Measurements from ENCODE around the gene ABLIM3. TPM values are rescaled to one million over a fixed set of nuclear protein-coding genes. Genes with fewer than 3 reads are reported as not detected.

ABLIM3 gene
- total RNA-seq, 1 donor from 2014 or later = not detected

DNA sequence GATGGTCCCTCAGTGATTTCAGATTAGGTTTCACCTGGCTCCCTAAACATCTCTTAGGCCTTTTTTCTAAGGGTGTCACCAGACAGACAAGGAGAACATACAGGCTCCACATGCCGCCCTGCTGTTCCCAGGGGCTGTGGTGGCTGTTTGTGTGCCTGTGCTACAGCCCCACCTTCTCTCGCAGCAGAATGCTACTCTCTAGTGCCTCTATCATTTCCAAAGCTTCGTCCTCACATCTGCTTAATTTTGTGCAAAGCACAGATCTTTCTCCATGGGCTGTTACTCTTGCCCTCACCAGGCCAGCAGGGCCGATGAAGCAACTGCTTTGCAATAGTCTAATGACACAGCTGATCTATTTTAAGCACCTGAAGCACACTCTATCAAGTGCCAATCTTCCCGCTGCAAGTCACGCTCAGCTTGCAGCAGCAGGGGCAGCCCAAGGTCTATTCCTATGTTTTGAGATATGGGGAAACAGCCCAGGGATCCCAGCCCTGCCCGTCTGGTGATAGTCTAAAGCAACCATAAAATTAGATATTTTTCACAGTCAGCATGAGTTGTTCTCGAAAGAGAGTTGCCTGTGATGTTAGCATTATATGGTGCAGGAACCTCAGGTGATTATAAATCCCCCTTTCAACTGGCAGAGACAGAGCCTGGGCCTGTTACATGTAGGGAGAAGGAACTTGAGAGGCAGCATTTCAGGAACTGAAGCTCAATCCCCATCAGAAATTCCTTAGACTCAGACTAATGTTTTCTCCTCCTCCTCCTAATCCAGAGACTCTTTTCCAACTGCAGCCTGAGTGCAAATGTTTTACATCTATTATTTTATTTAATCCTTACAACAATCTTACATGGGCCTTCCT lies 12.7 kb downstream of the ABLIM3 start:
- intact Hi-C loops (cut with micrococcal nuclease) = no loop called here
- no peak for DNase-seq (ENCODE audit: low spot score)
- no peak overlapping the region for H3K4me3 Mint-ChIP-seq
- H3K27me3 Mint-ChIP-seq (ENCODE audit: insufficient read depth) = peaks cover 12% of the 10 kb centered on the region
- H3K27ac Mint-ChIP-seq = no peak overlapping the region
- H3K36me3 Mint-ChIP-seq (ENCODE audit: low read depth) = no peaks in the 10 kb centered on the region
- H3K4me1 Mint-ChIP-seq (ENCODE audit: low read depth) = no peaks in the 10 kb centered on the region
- no peaks in the 10 kb centered on the region for H3K9me3 Mint-ChIP-seq

DNA sequence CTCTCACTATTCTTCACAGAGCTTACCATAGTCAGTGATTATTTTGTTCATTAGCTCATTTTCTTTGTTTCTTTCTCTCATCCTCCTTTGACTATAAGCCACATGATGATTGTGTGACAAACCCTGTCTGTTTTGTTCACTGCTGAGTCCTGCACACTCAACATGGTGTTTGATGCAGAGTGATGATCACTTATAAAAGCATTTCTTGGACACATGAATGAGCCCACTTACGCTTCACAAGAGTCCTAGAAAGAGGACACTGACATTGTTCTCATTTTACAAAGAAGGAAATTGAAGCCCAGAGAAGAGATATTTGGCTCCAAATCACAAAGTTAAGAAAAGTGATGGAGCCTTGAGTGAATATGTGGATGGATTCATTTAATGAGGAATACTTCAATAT lies 13.4 kb downstream of the ABLIM3 start:
- Mint-ChIP-seq H3K27me3 (ENCODE audit: insufficient read depth) (peaks cover 12% of the 10 kb centered on the region), H3K36me3 (ENCODE audit: low read depth) (no peaks in the 10 kb centered on the region), H3K4me3 (no peak overlapping the region), H3K4me1 (ENCODE audit: low read depth) (no peaks in the 10 kb centered on the region), H3K9me3 (no peaks in the 10 kb centered on the region), H3K27ac (no peak overlapping the region)
- intact Hi-C loops (cut with micrococcal nuclease) = no loop called here
- DNase-seq (ENCODE audit: low spot score) = no peak

DNA sequence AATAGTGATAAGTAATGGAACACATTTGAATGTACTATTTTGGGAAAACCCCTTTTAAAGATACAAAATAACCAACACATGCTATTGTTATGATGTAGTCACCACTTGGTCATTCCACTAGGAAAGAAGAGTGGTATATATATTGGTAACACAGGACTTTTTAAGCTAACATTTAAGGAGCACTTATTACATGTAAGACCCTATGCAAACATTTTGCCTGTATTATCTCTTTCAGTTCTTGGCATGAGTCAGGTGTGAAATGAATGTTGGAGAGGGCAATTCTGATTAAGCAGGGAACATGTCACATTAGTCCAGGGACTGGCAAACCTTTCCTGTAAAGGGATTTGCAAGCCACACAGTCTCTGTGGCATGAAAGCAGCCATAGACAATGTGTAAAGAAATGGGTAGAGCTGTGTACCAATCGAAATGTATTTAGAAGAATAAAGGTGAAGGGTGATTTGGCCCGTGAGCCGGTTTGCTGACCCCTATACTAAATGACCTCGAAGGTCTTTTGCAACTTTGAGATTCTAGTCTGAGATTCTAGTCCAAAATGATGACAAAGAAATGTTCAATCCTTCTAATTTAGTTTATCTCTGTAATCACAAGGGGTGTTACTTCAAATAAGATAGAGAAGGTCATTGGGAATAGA lies 15.3 kb downstream of the ABLIM3 start:
- intact Hi-C loops (cut with micrococcal nuclease) = no loop called here
- H3K27me3 Mint-ChIP-seq (ENCODE audit: insufficient read depth) = peaks cover 10% of the 10 kb centered on the region
- H3K4me3 Mint-ChIP-seq = no peak overlapping the region
- no peak for DNase-seq (ENCODE audit: low spot score)
- no peaks in the 10 kb centered on the region for H3K36me3 Mint-ChIP-seq (ENCODE audit: low read depth)
- no peak overlapping the region for H3K27ac Mint-ChIP-seq
- H3K9me3 Mint-ChIP-seq = no peaks in the 10 kb centered on the region
- H3K4me1 Mint-ChIP-seq (ENCODE audit: low read depth) = no peaks in the 10 kb centered on the region

DNA sequence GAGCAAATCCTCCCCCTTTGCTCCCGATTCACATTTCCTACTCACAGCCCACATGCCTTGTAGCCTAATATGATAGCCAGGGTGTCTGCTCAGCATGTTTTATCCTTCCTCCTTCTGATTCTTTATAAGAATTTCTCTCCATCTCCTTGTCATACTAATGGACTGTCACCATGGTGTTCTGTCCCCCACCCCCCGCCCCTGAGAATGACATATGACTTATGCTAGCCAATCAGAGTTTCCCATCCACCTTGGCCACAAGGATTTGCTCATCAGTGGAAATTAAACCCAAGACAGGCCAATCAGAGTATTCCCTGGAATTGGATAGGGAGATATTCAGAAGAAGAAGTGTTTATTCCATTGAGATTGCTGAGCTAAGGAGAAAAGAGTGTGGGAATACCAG lies 16.0 kb downstream of the ABLIM3 start:
- H3K27me3 Mint-ChIP-seq (ENCODE audit: insufficient read depth) = peaks cover 9% of the 10 kb centered on the region
- no peak overlapping the region for H3K27ac Mint-ChIP-seq
- intact Hi-C loops (cut with micrococcal nuclease) = no loop called here
- no peaks in the 10 kb centered on the region for H3K36me3 Mint-ChIP-seq (ENCODE audit: low read depth)
- no peaks in the 10 kb centered on the region for H3K4me1 Mint-ChIP-seq (ENCODE audit: low read depth)
- DNase-seq (ENCODE audit: low spot score) = no peak
- no peak overlapping the region for H3K4me3 Mint-ChIP-seq
- no peaks in the 10 kb centered on the region for H3K9me3 Mint-ChIP-seq

DNA sequence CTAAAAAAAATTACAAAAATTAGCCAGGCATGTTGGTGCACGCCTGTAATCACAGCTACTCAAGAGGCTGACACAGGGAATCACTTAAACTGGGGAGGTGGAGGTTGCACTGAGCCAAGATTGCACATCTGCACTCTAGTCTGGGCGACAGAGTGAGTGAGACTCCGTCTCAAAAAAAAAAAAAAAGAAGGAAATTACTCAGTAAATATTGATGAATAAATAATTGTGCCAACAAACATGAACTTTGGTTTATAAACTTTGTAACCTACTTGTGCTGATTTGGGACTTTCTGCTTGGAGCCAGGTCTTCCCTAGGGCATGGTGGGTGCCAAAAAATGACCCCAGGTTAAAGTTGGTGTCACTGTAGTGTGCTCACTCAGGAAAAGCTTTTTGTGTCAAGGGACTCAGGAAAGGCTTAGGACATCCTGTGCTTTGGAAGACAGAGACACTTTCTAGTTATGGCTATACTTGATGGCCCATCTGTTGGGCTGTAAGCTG lies 19.0 kb downstream of the ABLIM3 start:
- Mint-ChIP-seq H3K27me3 (ENCODE audit: insufficient read depth) (peaks cover 6% of the 10 kb centered on the region), H3K4me3 (no peak overlapping the region), H3K27ac (no peak overlapping the region), H3K36me3 (ENCODE audit: low read depth) (no peaks in the 10 kb centered on the region), H3K4me1 (ENCODE audit: low read depth) (no peaks in the 10 kb centered on the region), H3K9me3 (no peaks in the 10 kb centered on the region)
- intact Hi-C loops (cut with micrococcal nuclease) = no loop called here
- DNase-seq (ENCODE audit: low spot score) = no peak

DNA sequence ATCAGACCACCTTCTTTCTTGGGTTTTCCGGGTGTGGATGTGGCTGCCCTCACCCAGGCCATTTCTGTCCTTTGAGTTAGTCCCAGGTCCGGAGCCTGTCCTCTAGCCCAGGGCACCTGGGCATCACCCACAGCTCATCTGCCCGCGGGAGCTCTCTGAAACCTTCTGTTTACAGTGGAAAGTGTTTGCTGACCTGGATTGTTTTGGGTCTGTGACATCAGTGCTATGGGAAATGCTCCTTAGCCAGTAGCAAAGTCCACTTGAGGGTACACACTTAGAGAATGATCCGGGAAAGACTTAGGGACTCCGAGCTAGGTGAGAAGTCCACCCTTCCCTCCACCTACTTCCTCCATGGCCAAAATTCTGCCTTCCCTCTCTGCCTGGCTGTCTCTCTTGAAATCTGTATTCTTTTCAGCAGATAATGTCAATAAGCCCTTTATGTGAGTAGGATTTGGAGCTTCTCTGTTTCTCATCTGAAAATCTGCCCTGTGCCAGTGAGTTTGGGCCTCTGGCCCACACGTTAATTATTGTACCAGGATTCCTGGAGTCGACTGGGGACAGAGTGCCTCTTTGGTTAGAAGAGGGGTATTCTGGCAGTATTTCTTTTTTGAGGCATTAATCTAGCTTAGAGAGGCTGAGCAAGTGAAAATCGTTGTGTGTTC lies 19.9 kb downstream of the ABLIM3 start:
- peaks cover 4% of the 10 kb centered on the region for H3K27me3 Mint-ChIP-seq (ENCODE audit: insufficient read depth)
- no peak overlapping the region for H3K27ac Mint-ChIP-seq
- no peaks in the 10 kb centered on the region for H3K4me1 Mint-ChIP-seq (ENCODE audit: low read depth)
- intact Hi-C loops (cut with micrococcal nuclease) = no loop called here
- H3K9me3 Mint-ChIP-seq = no peaks in the 10 kb centered on the region
- H3K4me3 Mint-ChIP-seq = no peak overlapping the region
- no peaks in the 10 kb centered on the region for H3K36me3 Mint-ChIP-seq (ENCODE audit: low read depth)
- DNase-seq (ENCODE audit: low spot score) = no peak

DNA sequence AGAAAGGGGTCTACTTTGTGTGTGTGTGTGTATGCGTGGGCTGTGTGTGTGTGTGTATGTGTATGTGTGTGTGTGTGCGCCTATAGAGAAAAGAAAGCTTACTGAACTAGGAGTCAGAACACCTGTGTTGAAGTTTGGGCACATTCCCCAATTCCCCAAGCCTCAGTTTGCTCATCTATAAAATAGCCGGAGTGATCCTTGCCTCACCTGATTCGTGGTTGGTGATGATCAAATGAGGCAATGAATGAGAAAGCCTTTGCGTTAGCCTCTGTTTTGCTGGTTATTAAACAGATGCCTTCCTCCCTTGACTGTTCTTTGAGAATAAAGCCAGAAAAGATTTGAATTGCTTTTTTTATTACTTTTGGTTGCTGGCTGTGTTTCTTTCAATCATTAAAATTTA lies 20.6 kb downstream of the ABLIM3 start:
- no peak for DNase-seq (ENCODE audit: low spot score)
- Mint-ChIP-seq H3K9me3 (no peaks in the 10 kb centered on the region), H3K27me3 (ENCODE audit: insufficient read depth) (peaks cover 4% of the 10 kb centered on the region), H3K4me1 (ENCODE audit: low read depth) (no peaks in the 10 kb centered on the region), H3K4me3 (no peak overlapping the region), H3K27ac (no peak overlapping the region), H3K36me3 (ENCODE audit: low read depth) (no peaks in the 10 kb centered on the region)
- intact Hi-C loops (cut with micrococcal nuclease) = no loop called here

DNA sequence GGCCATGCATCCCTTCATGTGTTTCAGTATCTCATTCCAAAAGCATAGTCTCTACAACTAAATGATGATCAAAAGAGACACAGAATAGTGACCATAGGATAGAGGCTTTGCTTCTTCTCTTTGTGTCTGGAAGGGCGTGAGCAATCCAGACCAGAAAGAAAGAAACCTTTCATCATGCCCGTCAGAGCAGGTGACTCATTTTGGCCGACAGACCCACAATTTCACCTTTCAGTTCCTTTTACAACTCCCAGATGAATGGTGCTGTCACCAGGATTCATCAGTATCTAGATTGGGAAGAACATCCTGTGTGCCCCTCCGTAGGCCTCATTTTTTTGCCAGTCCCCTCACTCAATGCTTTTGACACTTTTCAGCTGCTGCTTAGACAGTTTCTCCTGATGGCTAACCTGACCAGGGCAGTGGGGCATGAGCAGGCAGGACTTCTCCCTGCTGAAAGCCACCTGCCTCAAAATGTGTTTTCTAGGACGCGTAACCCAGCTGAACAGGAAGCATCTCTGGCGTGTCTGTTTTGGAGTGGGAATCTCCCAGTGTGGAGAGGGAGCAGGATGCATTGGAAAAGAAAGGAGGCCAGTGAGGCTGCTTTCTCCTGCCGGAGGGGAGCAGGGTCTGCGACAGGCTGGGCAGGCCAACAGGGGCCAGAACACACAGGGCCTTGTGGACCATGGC lies 21.2 kb downstream of the ABLIM3 start:
- Mint-ChIP-seq H3K36me3 (ENCODE audit: low read depth) (no peaks in the 10 kb centered on the region), H3K27ac (no peak overlapping the region), H3K4me1 (ENCODE audit: low read depth) (no peaks in the 10 kb centered on the region)

DNA sequence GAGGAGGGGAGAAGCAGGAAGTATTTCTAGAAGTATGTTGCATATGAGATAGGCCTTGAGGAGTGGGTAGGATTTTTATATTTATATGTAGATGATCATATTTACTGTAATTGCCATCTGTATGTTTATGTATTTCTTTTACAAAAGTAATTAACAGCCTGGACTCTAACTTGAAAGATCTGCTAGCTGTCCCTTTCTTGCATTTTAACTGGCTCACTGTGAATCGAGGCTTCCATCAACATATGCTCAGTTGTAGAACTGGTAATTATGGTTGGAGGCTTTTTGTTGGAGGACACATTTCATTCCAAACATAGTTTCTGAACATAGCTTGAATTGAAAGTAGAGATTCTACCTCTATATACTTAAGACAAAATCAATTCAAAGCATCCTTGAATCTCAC lies 23.4 kb downstream of the ABLIM3 start:
- intact Hi-C loops (cut with micrococcal nuclease) = no loop called here
- no peak overlapping the region for H3K27ac Mint-ChIP-seq
- H3K36me3 Mint-ChIP-seq (ENCODE audit: low read depth) = no peaks in the 10 kb centered on the region
- H3K4me3 Mint-ChIP-seq = no peak overlapping the region
- H3K27me3 Mint-ChIP-seq (ENCODE audit: insufficient read depth) = peaks cover 5% of the 10 kb centered on the region
- H3K4me1 Mint-ChIP-seq (ENCODE audit: low read depth) = no peaks in the 10 kb centered on the region
- no peak for DNase-seq (ENCODE audit: low spot score)
- no peaks in the 10 kb centered on the region for H3K9me3 Mint-ChIP-seq

More for the DNA sequence above, 21.2 kb downstream of the ABLIM3 start:
- Mint-ChIP-seq H3K27me3 (ENCODE audit: insufficient read depth) (peaks cover 1% of the 10 kb centered on the region), H3K4me3 (no peak overlapping the region), H3K9me3 (no peaks in the 10 kb centered on the region)
- intact Hi-C loops (cut with micrococcal nuclease) = no loop called here
- no peak for DNase-seq (ENCODE audit: low spot score)

DNA sequence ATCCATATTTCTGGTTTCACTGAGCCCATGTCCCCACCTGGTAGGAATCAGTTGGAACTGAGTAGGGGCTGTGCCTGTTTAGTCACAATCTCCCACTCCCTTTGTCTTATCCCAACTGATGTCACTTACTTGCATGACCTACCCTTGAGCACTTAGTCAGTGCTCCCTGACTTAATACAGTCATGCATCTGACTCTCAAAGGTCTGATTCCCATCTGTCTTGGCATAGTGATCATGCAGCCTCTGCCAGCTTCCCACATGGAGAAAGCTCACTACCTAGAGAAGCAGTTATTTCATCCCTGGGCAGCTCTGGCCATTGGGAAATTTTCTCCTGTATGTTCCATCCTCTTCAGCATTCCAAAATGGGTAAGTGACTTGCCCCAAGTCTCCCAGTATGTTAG lies 24.8 kb downstream of the ABLIM3 start:
- Mint-ChIP-seq H3K4me3 (no peak overlapping the region), H3K27me3 (ENCODE audit: insufficient read depth) (peaks cover 7% of the 10 kb centered on the region), H3K4me1 (ENCODE audit: low read depth) (no peaks in the 10 kb centered on the region), H3K36me3 (ENCODE audit: low read depth) (no peaks in the 10 kb centered on the region), H3K9me3 (no peaks in the 10 kb centered on the region), H3K27ac (no peak overlapping the region)
- intact Hi-C loops (cut with micrococcal nuclease) = no loop called here
- DNase-seq (ENCODE audit: low spot score) = no peak

DNA sequence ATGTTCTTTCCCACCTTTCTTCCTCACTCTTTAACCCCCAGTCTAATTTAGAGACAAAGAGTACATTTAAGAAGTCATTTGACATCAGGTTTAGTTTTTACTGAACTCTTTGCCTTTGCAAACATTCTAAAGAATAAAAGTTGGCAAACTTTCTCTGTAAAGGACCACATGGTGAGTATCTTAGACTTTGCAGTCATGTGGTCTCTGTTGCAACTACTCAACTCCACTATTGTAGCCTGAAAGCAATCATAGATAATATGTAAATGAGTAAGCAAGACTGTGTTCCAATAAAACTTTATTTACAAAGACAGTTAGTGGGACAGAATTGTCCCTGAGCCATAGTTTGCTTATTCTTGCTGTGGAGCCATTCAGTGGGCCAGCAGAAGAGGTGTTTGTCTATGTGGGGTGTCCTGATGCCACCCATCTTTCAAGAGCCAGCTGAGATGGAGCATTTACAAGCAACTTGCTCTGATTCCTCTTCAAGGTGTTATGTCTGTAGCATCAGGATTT lies 25.4 kb downstream of the ABLIM3 start:
- Mint-ChIP-seq H3K27me3 (ENCODE audit: insufficient read depth) (peaks cover 7% of the 10 kb centered on the region), H3K4me3 (no peak overlapping the region), H3K9me3 (no peaks in the 10 kb centered on the region), H3K36me3 (ENCODE audit: low read depth) (no peaks in the 10 kb centered on the region), H3K4me1 (ENCODE audit: low read depth) (no peaks in the 10 kb centered on the region), H3K27ac (no peak overlapping the region)
- intact Hi-C loops (cut with micrococcal nuclease) = no loop called here
- no peak for DNase-seq (ENCODE audit: low spot score)

DNA sequence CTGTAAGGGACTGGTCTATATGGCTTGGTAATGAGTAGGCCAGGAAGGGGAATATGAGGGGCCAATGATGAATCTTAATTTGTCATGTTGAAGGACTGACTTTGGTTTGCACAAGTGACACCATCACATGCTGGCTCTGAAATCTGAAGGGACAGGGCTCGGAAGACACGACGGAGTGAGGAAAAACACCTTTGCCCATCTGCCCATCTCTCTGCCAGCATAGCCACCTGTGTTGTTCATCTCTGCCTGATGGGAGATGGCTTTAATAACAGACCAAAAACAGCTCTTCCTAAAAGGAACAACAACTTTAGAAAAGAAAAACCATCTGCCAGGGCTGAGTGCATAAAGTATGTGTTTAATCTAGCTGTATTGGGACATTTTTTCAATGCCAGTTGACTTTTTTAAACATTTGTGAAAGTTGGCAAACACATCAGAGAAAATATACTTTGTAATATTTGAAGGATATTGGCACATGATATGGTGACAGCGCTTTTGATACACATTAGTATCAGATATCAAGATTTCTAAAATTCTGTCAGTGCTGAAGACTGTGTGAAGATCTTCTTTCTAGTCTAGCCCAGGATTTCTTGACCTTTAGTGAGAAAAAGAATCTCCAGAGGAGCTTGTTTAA lies 27.1 kb downstream of the ABLIM3 start:
- no peak overlapping the region for H3K4me3 Mint-ChIP-seq
- intact Hi-C loops (cut with micrococcal nuclease) = no loop called here

More for the DNA sequence above, 27.1 kb downstream of the ABLIM3 start:
- H3K36me3 Mint-ChIP-seq (ENCODE audit: low read depth) = no peaks in the 10 kb centered on the region
- H3K9me3 Mint-ChIP-seq = no peaks in the 10 kb centered on the region
- H3K27ac Mint-ChIP-seq = no peak overlapping the region
- H3K27me3 Mint-ChIP-seq (ENCODE audit: insufficient read depth) = peaks cover 6% of the 10 kb centered on the region
- DNase-seq (ENCODE audit: low spot score) = no peak
- no peaks in the 10 kb centered on the region for H3K4me1 Mint-ChIP-seq (ENCODE audit: low read depth)

Data from activated T-helper 1 cell treated with anti-CD3 and anti-CD28 coated beads, Interleukin-12 subunit alpha, Interleukin-12 subunit beta, Interleukin-2, Interleukin-4 antibody, amounts not matched to agents 30 ng/mL and 10 ng/mL and 1 ng/mL, durations not matched to agents 14 hours and 24 hours and 36 hours (primary cell).